IMR-90 (cell line): ENCODE data around the gene LRFN4.

ENCODE experiments used
- BHLHE40 ChIP-seq: fragments of 150-350 bp; IDR thresholded peaks from 2 replicates; pipeline ENCODE4 v1.6.1; 2016; ENCODE audit warnings: mild to moderate bottlenecking, low read depth, low read length
- CEBPB ChIP-seq: IDR thresholded peaks from 2 replicates; pipeline ENCODE4 v1.6.1; 2012; ENCODE audit warnings: low read depth, low read length, improper control_type of control experiment
- CTCF ChIP-seq: conservative IDR thresholded peaks from 2 replicates; pipeline ENCODE4 v1.5.1; 2012; ENCODE audit warnings: mild to moderate bottlenecking, low read depth, low read length, improper control_type of control experiment
- POLR2A ChIP-seq: IDR thresholded peaks from 2 replicates; pipeline ENCODE4 v1.6.1; 2012; ENCODE audit warnings: mild to moderate bottlenecking, low read depth, low read length
- RAD21 ChIP-seq: IDR thresholded peaks from 2 replicates; pipeline ENCODE4 v1.6.1; 2012; ENCODE audit warnings: low read length, improper control_type of control experiment
- RFX5 ChIP-seq: IDR thresholded peaks from 2 replicates; pipeline ENCODE4 v1.8.0; 2012; ENCODE audit warnings: low read depth, mild to moderate bottlenecking, low read length, moderate library complexity
- SMC3 ChIP-seq: fragments of 150-350 bp; IDR thresholded peaks from 2 replicates; pipeline ENCODE4 v1.6.1; 2016; ENCODE audit warnings: low read depth, mild to moderate bottlenecking, antibody characterized with exemption, low read length, moderate library complexity
- TF ChIP-seq, protein P1 (sequence below): fragments of 150-350 bp; IDR thresholded peaks from 2 replicates; pipeline ENCODE4 v1.6.1; 2017; ENCODE audit warnings: mild to moderate bottlenecking, antibody characterized with exemption, low read length, low read depth

DNA sequence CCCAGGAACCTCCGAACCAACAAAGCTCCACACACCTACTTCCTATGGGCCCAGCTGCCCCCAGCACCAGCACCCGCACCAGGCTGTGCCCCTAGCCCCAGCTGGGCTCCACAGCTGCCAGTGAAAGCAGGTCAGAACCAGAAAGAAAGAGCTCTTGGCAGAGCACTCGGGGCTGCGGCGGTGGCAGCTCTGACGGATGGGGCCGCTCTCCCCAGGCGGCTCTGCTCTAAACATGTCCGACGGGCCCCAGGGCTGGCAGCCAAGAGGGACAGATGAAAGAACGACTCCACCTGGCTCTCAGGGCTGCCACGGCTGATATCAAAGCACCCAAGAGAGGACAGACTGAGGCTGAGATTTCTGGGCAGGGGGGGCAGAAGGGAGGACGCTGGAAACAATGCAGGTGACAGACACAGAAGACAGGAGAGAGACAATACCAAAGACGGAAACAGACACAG is 25.7 kb downstream of the LRFN4 start:
- TF ChIP-seq CTCF (no peak), BHLHE40 (no peak), RFX5 (no peak), RAD21 (no peak), POLR2A (no peak), CEBPB (no peak), SMC3 (no peak)
- TF ChIP-seq, protein P1, sequence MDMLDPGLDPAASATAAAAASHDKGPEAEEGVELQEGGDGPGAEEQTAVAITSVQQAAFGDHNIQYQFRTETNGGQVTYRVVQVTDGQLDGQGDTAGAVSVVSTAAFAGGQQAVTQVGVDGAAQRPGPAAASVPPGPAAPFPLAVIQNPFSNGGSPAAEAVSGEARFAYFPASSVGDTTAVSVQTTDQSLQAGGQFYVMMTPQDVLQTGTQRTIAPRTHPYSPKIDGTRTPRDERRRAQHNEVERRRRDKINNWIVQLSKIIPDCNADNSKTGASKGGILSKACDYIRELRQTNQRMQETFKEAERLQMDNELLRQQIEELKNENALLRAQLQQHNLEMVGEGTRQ = no peak
